GM18505 (cell line): ENCODE results near the gene KRT34.
"Not testable (repeated sequence)": the region's sequence is repeated elsewhere in the genome, so short reads cannot be mapped to it uniquely, and the experiment has no call there.

Experiments
- ATAC-seq: cut with Tn5 transposase; IDR thresholded peaks from one replicate; pipeline ENCODE4 v1.9.1; 2021; ENCODE audit not compliant: unreplicated experiment
- POLR2A ChIP-seq: IDR thresholded peaks from 4 replicates; pipeline ENCODE4 v1.6.1; 2011; ENCODE audit warnings: borderline replicate concordance; ENCODE audit not compliant: insufficient read depth, insufficient read length; ENCODE audit errors: extremely low read depth

Gene KRT34

GRCh38 chr17:41381943-41382342 lies at the start of gene KRT34:
Gene KRT34, minus strand, starts transcription at chr17:41382306. Its CDS starts 60 bp downstream, at chr17:41382246.
- ATAC-seq: not testable (repeated sequence)

DNA sequence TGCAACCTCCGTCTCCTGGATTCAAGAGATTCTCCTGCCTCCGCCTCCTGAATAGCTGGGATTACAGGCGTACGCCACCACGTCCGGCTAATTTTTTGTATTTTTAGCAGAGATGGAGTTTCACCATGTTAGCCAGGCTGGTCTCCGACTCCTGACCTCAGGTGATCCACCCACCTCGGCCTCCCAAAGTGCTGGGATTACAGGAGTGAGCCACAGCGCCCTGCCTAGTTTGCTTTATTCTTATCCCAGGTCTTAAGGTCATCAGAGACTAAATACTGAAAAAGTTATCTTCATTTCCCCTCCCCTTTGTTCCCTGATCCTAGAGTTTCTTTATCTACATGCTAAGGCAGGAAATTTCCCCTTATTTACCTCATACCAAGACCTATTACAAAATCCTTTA lies 48.3 kb upstream of the KRT34 start:
- not testable (repeated sequence) for ATAC-seq

GRCh38 chr17:41429667-41430066 lies 47.6 kb upstream of the KRT34 start:
- TF ChIP-seq POLR2A: no peak
- no peak for ATAC-seq

- no peak for ATAC-seq
- no peak for TF ChIP-seq POLR2A
Observed at GRCh38 chr17:41428591-41429291, 46.6 kb upstream of the KRT34 start.

DNA sequence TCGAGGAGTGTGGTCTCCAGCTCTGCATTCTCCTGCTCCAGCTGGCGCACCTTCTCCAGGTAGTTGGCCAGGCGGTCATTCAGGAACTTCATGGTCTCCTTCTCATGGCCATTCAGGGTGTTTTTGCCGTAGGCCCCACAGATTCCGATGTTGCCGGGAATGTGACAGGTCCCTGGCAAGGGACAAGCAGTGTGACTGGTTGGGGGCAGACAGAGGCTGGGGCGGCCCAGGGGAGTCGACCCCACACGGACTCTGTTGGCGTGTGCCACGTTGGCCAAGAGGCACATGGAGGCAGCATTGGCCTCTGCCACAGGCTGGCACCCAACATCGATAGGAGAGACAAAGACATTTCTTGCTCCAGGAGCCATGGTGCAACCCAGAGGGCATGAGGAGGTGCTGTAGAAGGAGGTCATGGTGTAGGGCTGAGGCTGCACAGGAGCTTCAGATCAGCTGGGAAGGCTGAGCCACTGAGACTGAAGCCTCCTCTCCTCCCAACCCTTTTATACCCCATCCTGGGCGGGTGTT lies 42.1 kb upstream of the KRT34 start, which contains the start of gene KRT37:
KRT37 (minus strand) TSS at position 475 of the 525 bp plus-strand sequence; CDS start at position 413, 62 bp downstream.
- no peak for TF ChIP-seq POLR2A
- ATAC-seq: no peak

GRCh38 chr17:41422586-41422985 lies 40.5 kb upstream of the KRT34 start:
- ATAC-seq: not testable (repeated sequence)

DNA sequence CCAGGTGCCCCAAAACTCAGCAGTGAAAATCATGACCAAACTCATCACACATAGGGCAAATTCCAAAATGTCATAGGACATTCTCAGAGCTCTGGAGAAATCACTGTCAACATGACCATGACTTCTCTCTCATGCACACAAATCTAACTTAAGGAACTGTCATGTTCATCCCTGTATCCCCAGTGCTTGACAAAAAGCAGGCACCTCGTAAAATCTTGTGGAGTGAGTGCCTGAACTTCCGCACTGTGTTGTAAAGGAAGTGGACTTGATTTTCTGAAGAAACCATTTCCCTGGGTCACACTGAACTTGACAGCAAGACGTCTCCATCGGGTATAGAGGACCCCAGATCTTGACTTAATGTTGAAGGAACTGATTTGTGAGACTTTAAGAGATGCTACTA lies 39.5 kb upstream of the KRT34 start:
- ATAC-seq: no peak

DNA sequence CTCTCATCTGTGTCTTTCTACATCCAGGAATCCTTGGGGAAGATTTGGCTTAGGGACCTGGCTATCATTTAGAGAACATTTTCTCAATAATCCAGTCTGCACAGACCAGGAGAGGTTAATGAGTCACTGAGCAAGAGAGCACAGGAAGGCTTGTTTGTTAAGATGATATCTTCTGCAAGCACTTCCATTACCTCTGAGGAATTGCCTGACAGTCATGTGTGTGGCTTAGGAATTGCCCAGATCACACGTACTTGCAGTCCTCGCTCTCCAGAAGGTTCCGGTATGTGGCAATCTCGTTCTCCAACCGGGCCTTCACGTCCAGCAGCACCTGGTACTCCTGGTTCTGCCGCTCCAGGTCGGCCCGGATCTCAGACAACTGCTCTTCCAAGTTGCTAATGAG lies 39.0 kb upstream of the KRT34 start:
- TF ChIP-seq POLR2A: no peak
- ATAC-seq: no peak

More for the DNA sequence above, 39.5 kb upstream of the KRT34 start:
- TF ChIP-seq POLR2A: no peak

DNA sequence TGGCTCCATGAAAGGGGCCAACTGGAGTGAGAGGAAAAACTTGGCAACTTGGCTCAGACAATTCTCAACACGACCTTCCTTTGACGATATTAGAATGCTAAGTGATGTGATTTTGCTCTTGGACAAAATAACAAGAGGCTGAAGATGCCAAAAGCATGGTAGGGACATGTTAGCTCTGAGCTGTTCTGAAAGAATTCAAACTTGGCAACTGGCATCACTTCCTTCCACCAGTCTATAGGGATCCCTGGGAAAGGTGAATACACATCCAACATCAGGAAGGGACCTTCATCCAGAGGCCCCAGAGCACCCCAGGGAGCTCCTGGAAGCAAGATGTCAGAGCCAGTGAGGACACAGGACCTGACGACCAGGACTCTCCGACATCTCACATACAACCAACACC lies 38.0 kb upstream of the KRT34 start:
- no peak for TF ChIP-seq POLR2A
- ATAC-seq: no peak

- no peak for TF ChIP-seq POLR2A
- ATAC-seq: no peak
Observed at GRCh38 chr17:41419716-41420115, 37.6 kb upstream of the KRT34 start.

GRCh38 chr17:41418116-41418860 lies 36.2 kb upstream of the KRT34 start:
- no peak for TF ChIP-seq POLR2A
- ATAC-seq: no peak

DNA sequence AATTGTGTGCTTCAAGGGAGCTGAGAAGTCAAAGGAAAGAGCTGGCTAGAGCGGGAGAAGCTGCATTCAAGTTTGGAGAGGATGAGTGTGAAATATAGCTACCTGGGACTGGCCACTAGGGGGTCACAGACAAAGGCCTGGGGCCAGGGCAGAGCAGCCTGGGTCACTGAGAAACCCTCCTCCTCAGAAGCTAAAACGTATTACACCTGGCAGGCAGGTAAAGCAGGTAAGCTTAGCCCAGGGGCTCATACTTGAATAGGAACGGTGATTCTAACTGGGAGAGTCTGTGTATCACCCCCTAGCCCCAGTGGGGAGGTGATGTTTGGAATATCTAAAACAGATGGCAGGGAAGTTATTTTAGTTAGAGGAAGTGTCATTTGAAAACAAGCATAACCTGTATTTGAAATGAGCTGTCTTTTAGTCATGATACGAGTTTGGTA lies 35.5 kb upstream of the KRT34 start:
- ATAC-seq: no peak

DNA sequence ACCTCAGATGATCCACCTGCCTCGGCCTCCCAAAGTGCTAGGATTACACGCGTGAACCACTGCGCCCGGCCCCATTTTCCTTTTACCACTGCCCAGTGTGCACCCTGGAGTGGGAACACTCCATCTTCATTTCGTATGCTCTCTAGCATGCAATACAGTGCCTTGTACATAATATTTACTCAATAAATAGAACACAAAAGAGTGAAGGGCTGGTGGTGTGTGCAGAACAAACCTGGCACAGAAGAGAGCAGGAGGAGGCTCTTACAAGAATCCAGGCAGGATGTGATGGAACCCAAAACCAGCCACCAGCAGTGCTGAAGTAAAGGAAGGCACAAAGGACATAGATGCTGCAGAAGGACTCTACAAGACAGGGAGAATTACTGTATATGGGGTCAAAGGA lies 35.0 kb upstream of the KRT34 start:
- TF ChIP-seq POLR2A: no peak
- no peak for ATAC-seq

More for the DNA sequence above, 35.5 kb upstream of the KRT34 start:
- no peak for TF ChIP-seq POLR2A

DNA sequence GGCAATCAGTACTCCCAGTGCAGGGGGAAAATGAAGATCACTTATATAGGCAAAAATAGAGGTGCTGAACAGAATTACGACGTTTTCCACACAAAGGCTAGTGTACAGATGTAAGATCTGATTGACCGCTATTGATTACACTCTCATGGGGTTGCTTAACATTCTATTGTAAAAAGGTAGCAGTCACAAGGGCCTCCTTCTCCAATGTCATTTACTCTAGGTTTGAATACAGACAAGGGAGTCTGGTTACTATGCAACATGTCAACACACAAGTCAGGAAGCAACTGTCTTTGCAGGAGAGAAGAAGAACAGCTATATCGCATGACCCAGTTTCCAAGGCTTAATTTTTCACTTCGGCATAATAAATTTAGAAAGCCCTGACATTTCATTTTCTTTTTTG lies 34.4 kb upstream of the KRT34 start:
- ATAC-seq: no peak
- no peak for TF ChIP-seq POLR2A
